ENCODE measurements around the gene IDI1.
"Not testable (repeated sequence)": the region's sequence is repeated elsewhere in the genome, so short reads cannot be mapped to it uniquely, and the experiment has no call there.

IDI1 gene

DNA sequence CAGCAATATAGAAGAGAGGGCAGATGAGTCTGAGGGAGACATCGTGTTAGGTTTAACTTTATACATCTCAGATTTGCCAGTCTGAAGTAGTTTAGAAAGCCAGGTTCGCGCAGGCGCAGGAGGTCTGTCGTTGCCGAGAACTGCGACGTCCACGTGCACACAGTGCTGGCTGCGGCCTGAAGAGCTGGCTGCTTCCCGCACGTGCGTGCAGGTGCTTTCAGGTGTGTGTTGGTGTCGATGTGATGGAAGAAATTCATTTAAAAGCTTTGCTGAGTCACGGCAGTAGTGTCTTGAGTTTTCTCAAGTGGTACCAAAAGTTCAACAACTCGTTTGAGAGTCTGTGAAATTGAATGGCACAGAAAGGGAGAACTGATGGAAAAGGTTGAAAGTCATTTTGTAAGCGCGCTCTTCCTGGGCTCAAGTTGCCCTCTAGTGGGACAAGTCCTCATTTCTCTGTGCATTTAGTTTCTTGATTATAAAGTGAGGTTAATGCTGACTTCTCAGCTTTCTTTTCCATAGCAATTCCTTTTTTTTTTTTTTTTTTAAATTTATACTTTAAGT, 25.9 kb upstream of the IDI1 start:
- H3K36me3 Mint-ChIP-seq, result peaks cover 39% of the 10 kb centered on the region
- CTCF ChIA-PET, result interaction anchor here (0.6 to 1.3 kb wide), 4 partner anchors 17 to 410 kb away, joined by 3 to 4 read pairs (median 3); no protein-coding TSS in a partner anchor
- H3K4me1 Mint-ChIP-seq, result peaks cover 6% of the 10 kb centered on the region
- H3K9me3 Mint-ChIP-seq, result no peaks in the 10 kb centered on the region
- H3K4me3 Mint-ChIP-seq, result no peak overlapping the region
- H3K27me3 Mint-ChIP-seq, result no peaks in the 10 kb centered on the region
- no peak for DNase-seq
- H3K27ac Mint-ChIP-seq, result peak overlapping the region; percentile 67

DNA sequence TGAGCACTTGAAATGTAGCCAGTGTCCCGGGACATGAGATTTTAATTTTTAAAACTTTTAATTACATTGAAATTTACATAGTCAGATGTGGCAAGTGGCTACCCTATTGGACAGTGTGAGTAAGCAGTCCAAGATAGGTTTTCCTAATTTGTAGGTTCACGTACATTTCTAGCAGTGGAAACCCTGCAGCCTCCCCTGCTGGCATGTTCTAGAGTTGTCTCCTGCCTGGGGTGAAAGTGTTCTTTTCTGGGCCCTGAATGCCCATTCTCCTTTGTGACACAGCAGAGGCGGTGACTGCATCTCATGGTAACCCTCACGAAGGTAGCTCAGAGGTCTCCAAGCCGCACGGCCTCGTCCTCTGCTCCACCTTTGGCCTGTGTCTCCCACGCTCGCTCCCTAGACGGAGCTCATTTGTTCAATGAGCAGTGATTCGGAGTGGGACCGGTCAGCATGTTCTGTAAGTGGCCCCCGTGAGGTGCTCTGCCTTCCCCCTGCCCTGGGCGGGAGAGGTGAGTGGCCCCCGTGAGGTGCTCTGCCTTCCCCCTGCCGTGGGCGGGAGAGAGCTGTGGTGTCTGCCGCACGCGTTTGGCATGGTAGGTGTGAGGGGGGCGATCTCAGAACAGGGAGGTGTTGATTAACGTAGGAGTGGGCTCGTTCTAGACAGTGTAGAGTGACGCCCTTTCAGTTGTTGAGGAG, 25.3 kb upstream of the IDI1 start:
- Mint-ChIP-seq H3K36me3 (peaks cover 34% of the 10 kb centered on the region), H3K4me3 (no peak overlapping the region), H3K27ac (no peak overlapping the region), H3K9me3 (no peaks in the 10 kb centered on the region), H3K27me3 (no peaks in the 10 kb centered on the region), H3K4me1 (peaks cover 12% of the 10 kb centered on the region)
- CTCF ChIA-PET, result interaction anchor here (0.6 to 1.3 kb wide), 3 partner anchors 16 to 410 kb away, joined by 3 to 4 read pairs (median 3); no protein-coding TSS in a partner anchor
- peak; percentile 34 for DNase-seq

- no peaks in the 10 kb centered on the region for H3K27me3 Mint-ChIP-seq
- H3K27ac Mint-ChIP-seq, result no peak overlapping the region
These were observed 22.0 kb upstream of the IDI1 start for GRCh38 chr10:1070919-1071318.

GRCh38 chr10:1068380-1069361, 19.8 kb upstream of the IDI1 start:
- CTCF ChIA-PET, result no interaction called here
- Mint-ChIP-seq H3K4me1 (peaks cover 35% of the 10 kb centered on the region), H3K27me3 (no peaks in the 10 kb centered on the region), H3K27ac (no peak overlapping the region), H3K4me3 (no peak overlapping the region), H3K9me3 (no peaks in the 10 kb centered on the region), H3K36me3 (peaks cover 40% of the 10 kb centered on the region)
- no peak for DNase-seq

More at GRCh38 chr10:1070919-1071318, 22.0 kb upstream of the IDI1 start:
- H3K4me3 Mint-ChIP-seq, result no peak overlapping the region
- peaks cover 26% of the 10 kb centered on the region for H3K4me1 Mint-ChIP-seq
- no peaks in the 10 kb centered on the region for H3K9me3 Mint-ChIP-seq
- DNase-seq, result no peak
- H3K36me3 Mint-ChIP-seq, result peaks cover 37% of the 10 kb centered on the region
- CTCF ChIA-PET, result no interaction called here

DNA sequence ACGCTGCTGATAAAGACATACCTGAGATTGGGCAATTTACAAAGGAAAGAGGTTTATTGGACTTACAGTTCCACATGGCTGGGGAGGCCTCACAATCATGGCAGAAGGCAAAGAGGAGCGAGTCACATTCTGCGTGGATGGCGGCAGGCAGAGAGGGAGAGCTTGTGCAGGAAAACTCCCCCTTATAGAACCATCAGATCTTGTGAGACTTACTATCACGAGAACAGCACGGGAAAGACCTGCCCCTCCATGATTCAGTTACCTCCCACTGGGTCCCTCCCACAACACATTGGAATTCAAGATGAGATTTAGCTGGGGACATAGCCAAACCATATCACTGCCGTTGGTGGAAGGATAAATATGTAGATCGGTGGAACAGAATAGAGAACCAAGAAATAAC, 17.8 kb upstream of the IDI1 start:
- CTCF ChIA-PET, H3K9me3 Mint-ChIP-seq, DNase-seq, H3K27ac Mint-ChIP-seq, H3K4me3 Mint-ChIP-seq, H3K27me3 Mint-ChIP-seq: not testable (repeated sequence)
- peaks cover 31% of the 10 kb centered on the region for H3K36me3 Mint-ChIP-seq
- peaks cover 54% of the 10 kb centered on the region for H3K4me1 Mint-ChIP-seq

DNA sequence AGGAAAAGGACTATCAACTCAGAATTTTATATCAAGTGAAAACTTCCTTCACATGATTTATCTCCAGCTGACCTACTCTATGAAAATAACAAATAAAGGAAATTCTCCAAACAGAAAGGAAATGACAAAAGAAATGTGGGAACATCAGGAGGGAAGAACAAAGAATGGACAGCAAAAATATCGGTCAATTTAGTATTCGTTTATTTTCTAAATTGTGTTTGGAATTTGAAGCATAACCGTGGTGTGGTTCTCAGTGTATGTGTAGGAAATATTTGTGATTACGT, 16.0 kb upstream of the IDI1 start:
- H3K27ac Mint-ChIP-seq, result peak overlapping the region; percentile 33

GRCh38 chr10:1063232-1063865, 14.4 kb upstream of the IDI1 start:
- peak; percentile 45 for DNase-seq
- H3K36me3 Mint-ChIP-seq, result peaks cover 49% of the 10 kb centered on the region
- peak overlapping the region; percentile 44 for H3K4me3 Mint-ChIP-seq
- H3K27me3 Mint-ChIP-seq, result no peaks in the 10 kb centered on the region
- CTCF ChIA-PET, result no interaction called here
- peak overlapping the region; percentile 79 for H3K27ac Mint-ChIP-seq
- peaks cover 73% of the 10 kb centered on the region for H3K4me1 Mint-ChIP-seq
- H3K9me3 Mint-ChIP-seq, result no peaks in the 10 kb centered on the region

More for the DNA sequence above, 16.0 kb upstream of the IDI1 start:
- no peaks in the 10 kb centered on the region for H3K9me3 Mint-ChIP-seq
- H3K27me3 Mint-ChIP-seq, result no peaks in the 10 kb centered on the region
- H3K4me3 Mint-ChIP-seq, result no peak overlapping the region
- H3K36me3 Mint-ChIP-seq, result peaks cover 40% of the 10 kb centered on the region
- CTCF ChIA-PET, result no interaction called here
- H3K4me1 Mint-ChIP-seq, result peaks cover 70% of the 10 kb centered on the region
- DNase-seq, result no peak

DNA sequence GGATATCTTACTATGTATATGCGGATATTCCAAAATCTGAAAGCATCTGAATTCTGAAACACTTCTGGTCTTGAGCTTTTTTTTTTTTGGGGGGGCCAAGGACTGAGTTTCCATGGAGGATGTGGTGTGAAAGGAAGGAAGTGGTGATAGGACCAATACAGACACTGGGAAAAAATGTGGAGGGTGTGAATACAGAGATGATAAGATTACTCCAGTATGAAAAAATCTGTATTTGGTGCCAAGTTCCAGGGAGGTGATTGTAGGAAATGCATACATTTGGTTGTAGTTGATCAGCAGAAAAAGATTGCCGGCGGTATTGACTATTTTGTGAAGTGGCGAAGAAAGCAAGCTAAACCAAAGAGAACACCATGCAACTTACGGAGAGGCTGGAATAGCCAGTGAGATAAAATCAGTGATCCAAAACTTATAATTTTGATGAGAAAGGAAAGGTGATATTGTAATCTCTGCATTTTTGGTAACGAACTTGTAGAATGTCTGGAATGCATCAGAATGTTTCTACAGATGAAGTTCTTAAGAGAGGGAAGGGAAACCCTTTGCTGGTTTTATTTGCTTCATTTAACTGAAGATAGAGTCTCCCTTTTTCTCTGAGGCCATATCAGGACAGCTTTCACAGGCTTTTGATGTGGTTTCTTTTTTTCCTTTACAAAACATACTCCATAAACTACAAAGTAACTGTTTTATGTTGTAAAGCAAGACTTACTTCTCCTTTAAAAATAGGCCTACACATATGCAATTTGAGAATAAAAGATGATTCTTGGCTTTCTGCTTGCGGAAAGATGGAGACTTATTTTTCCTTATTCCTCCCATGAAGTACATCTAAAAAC, 13.2 kb upstream of the IDI1 start:
- CTCF ChIA-PET, result interaction anchor here (0.5 to 1.5 kb wide), 2 partner anchors 8 to 9 kb away, joined by 3 to 4 read pairs; no protein-coding TSS in a partner anchor

GRCh38 chr10:1059902-1060301, 11.0 kb upstream of the IDI1 start:
- CTCF ChIA-PET, result no interaction called here

More for the DNA sequence above, 13.2 kb upstream of the IDI1 start:
- no peak for DNase-seq
- peak overlapping the region; percentile 44 for H3K4me3 Mint-ChIP-seq
- H3K36me3 Mint-ChIP-seq, result peaks cover 56% of the 10 kb centered on the region
- H3K4me1 Mint-ChIP-seq, result peaks cover 80% of the 10 kb centered on the region
- peak overlapping the region; percentile 79 for H3K27ac Mint-ChIP-seq
- no peaks in the 10 kb centered on the region for H3K27me3 Mint-ChIP-seq
- no peaks in the 10 kb centered on the region for H3K9me3 Mint-ChIP-seq

DNA sequence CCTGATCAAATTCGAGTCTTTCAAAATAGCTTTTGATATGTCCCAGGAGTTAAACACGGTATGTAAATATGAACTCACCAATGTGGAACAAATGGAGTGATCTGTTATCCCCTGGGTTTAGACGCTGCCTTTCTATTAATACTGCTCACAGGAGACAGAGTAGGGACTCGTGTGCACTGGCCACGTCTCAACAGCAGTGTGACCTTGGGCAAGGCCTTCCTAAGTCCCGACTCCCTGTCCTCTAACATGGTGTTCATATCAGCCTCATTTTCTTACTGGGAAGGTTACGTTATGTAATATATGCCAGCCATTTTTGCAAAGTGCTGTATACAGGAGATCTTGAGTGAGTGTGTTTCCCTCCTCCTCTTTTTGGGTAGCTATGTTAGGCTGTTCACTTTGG, 9.1 kb upstream of the IDI1 start:
- no peaks in the 10 kb centered on the region for H3K9me3 Mint-ChIP-seq
- DNase-seq, result no peak
- H3K27ac Mint-ChIP-seq, result peak overlapping the region; percentile 91
- peaks cover 88% of the 10 kb centered on the region for H3K4me1 Mint-ChIP-seq
- CTCF ChIA-PET, result interaction anchor here (0.9 to 1.0 kb wide), 2 partner anchors 17 to 22 kb away, joined by 3 read pairs; no protein-coding TSS in a partner anchor
- peaks cover 59% of the 10 kb centered on the region for H3K36me3 Mint-ChIP-seq
- H3K4me3 Mint-ChIP-seq, result peak overlapping the region; percentile 96
- no peaks in the 10 kb centered on the region for H3K27me3 Mint-ChIP-seq

More at GRCh38 chr10:1059902-1060301, 11.0 kb upstream of the IDI1 start:
- no peaks in the 10 kb centered on the region for H3K27me3 Mint-ChIP-seq
- no peak for DNase-seq
- H3K27ac Mint-ChIP-seq, result peak overlapping the region; percentile 46
- H3K4me1 Mint-ChIP-seq, result peaks cover 87% of the 10 kb centered on the region
- H3K4me3 Mint-ChIP-seq, result no peak overlapping the region
- H3K36me3 Mint-ChIP-seq, result peaks cover 54% of the 10 kb centered on the region
- no peaks in the 10 kb centered on the region for H3K9me3 Mint-ChIP-seq

GRCh38 chr10:1057106-1057657, 8.3 kb upstream of the IDI1 start:
- CTCF ChIA-PET, result interaction anchor here (0.9 to 1.0 kb wide), 2 partner anchors 17 to 23 kb away, joined by 3 read pairs; no protein-coding TSS in a partner anchor

GRCh38 chr10:1056326-1057105, 7.6 kb upstream of the IDI1 start, which contains the start of gene WDR37:
Gene WDR37, plus strand, starts transcription at chr10:1056385. Its CDS starts 15,771 bp downstream, at chr10:1072156.
- Mint-ChIP-seq H3K4me1 (peaks cover 88% of the 10 kb centered on the region), H3K27me3 (no peaks in the 10 kb centered on the region), H3K4me3 (peak within 1 kb of the TSS; percentile 96), H3K36me3 (peaks cover 73% of the 10 kb centered on the region), H3K27ac (peak within 1 kb of the TSS; percentile 94), H3K9me3 (no peaks in the 10 kb centered on the region)
- CTCF ChIA-PET, result interaction anchor here (1.0 kb wide), 1 partner anchor 11 kb away, joined by 3 read pairs; no protein-coding TSS in a partner anchor
- peak; percentile 92 for DNase-seq

More at GRCh38 chr10:1057106-1057657, 8.3 kb upstream of the IDI1 start:
- H3K36me3 Mint-ChIP-seq, result peaks cover 66% of the 10 kb centered on the region
- H3K27ac Mint-ChIP-seq, result peak overlapping the region; percentile 91
- peak overlapping the region; percentile 96 for H3K4me3 Mint-ChIP-seq
- DNase-seq, result no peak
- peaks cover 88% of the 10 kb centered on the region for H3K4me1 Mint-ChIP-seq
- H3K27me3 Mint-ChIP-seq, result no peaks in the 10 kb centered on the region
- no peaks in the 10 kb centered on the region for H3K9me3 Mint-ChIP-seq

Measured in activated naive CD4-positive, alpha-beta T cell treated with anti-CD3 and anti-CD28 coated beads, Interleukin-2, amount 10 ng/mL, durations not matched to agents 7 days and 5 days (primary cell).